GM11168 (cell line): ENCODE measurements around the gene TMEM18.

Experiments
- in situ Hi-C: fragments of 300-500 bp; cut with MboI; formaldehyde crosslinking; loops from one replicate; pipeline ENCODE4 v1.12.0; 2022; ENCODE audit warnings: low sequenced_read_pairs; ENCODE audit not compliant: unreplicated experiment

The TMEM18 gene

GRCh38 chr2:637406-637776 lies 39.8 kb downstream of the TMEM18 start:
- in situ Hi-C loops = no loop called here

DNA sequence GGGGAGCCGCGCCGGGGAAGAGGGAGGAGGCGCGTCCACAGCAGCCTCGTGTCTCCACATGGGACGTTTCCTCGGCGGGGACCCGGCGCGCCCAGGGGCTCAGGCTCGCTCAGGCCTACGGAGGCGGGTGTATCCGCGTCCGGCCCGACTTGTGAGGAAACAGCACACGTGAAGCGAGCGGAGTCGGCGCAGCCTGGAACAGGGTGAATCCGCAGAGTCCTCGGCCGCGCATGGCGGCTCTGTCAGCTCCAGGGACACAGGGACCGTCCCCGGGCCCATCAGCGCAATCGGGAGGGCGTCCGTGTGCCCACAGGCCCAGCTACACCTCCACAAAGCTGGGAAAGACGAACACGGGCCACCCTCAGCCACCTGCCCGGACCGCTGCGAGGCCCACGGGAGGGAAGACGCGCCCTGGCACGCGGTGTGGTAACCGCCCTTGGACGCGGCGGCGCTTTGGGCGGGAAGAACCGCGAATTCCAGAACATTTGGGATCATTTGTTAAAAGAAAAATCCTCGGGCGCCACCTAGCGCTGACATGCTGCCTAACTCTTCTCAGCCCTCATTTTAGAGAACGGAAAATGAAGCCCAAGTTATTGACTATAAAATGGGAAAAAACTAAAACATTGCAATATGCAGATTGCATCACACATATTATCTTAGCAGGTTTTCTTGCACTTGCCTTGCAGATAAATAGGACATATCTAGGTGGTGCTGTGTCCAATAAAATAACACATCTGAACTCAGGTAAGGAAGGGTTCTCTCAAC lies 40.4 kb downstream of the TMEM18 start:
- in situ Hi-C loops = no loop called here

GRCh38 chr2:635687-636621 lies 41.3 kb downstream of the TMEM18 start:
- in situ Hi-C loops = no loop called here

GRCh38 chr2:634636-635388 lies 42.4 kb downstream of the TMEM18 start:
- in situ Hi-C loops = no loop called here

DNA sequence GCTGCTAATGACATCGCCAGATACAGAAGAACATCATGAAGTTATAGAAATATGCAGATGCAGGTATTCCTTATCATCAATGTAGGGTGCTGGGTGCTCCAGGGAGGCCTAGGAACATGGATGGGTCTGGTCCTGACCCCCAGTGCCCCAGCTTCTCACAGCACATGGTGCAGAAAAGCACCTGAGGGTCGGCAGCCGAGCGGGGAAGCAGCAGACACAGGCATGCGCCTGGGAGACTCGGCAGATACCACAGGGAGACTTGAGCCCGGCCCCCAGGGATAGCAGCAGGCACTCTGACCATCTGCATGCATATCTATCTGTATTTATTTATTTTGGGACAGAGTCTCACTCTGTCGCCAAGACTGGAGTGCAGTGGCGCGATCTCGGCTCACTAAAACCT lies 43.2 kb downstream of the TMEM18 start:
- in situ Hi-C loops = no loop called here

DNA sequence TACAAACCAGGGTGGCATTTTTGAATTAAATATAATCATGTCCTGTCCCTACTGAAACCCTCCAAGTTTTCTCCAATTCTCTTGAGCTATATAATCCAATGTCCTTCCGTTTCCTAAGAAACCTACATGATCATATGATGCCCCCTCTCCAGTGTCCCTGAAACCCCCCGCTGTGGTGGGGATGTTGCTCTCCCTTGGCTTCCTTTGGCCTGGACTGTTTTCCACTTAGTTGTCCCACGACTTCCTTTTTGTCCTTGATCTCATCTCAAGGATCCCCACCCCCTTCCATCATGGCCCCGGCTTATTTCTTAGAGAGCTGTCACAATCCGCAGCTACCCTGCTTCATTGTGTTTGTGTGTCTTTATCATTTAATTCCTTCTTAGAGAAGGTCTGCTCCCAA lies 43.8 kb downstream of the TMEM18 start:
- in situ Hi-C loops = no loop called here

DNA sequence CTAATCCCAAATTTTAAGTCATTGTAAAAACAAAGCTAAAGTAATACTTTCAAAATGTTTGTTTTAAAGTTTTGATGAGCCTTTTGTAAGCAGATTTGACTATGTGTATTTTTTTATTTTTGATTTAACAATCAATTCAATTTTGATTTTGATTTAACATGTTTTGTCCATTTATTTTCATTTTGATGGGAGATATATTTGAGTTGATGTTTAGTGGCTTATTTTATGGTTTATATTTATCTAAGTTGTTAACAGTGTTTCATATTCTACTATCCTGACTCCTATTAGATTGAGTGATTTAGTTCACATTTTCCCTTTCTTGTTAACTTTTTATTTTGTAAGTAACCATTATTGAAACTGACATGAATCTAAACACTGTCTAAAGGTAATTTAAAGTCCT lies 44.7 kb downstream of the TMEM18 start:
- in situ Hi-C loops = no loop called here

- in situ Hi-C loops = no loop called here
Measured at GRCh38 chr2:631741-632140, 45.5 kb downstream of the TMEM18 start.

- in situ Hi-C loops = no loop called here
Measured at GRCh38 chr2:630451-631320, 46.5 kb downstream of the TMEM18 start.

DNA sequence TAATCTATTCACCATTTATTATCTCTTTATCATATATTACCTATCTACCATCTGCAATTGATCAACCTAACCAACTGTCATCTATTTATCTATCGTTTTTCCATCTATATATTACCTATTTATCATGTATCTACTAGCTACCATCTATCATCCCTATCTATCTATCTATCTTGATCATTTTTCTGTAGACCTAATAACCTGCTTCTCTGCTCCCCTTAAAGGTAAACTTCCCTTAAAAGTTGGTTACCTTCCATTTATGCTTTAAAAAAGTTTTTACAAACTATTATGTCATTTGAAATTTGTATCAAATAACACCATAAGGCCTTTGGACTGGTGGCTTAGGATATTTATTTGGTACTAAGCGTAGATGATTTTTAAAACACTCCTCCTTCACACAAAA lies 47.2 kb downstream of the TMEM18 start:
- in situ Hi-C loops = no loop called here

DNA sequence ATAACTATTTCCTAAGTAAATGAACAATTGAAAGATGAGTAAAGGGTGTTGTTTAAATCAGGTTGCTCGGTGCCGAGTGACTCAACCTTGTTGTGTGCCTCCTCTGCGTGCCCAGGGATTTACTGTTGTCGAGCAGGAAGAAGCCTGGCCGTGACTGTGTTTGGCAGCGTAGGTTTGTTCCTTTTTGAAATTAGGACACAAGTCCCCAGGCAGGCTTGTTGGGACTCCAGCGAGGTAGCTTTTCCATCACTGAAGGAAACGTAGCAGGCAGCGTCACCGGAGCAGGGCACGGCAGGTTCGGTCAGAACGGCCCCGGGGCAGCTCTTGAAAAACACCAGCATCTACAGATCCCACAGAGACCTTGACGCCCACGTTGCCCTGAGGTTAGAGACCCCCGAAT lies 48.6 kb downstream of the TMEM18 start:
- in situ Hi-C loops = no loop called here

DNA sequence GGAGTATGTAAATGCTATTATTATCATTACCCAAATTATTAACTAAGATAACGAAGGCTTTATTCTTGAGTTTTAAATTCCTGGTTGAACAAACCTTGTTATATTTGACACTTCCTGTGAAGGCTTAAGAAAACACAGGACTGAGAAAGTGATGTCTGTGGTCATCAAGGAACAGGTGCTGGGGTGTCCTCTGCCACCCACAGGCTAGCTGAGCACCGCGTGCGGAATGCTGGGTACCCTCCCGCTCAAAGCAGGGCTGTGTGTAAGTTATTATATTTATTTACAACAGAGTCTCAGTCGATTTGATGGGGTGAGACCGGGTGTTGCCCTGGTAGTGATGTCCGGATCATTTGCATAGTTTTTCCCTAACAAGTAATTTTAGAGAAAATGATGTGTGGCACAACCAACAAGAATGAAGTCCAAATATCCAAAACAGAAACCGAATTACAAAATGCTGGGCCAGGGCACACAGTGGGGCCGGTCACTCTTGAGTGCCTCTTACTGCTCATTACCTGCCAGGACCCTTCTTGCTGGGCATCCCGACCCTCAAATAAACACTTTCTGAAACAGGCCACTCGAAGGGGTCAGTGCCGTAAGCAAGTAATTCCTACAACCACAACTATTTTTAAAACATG lies 49.2 kb downstream of the TMEM18 start:
- in situ Hi-C loops = no loop called here

- in situ Hi-C loops = no loop called here
Measured at GRCh38 chr2:627340-627709, 49.9 kb downstream of the TMEM18 start.

- in situ Hi-C loops = no loop called here
Measured at GRCh38 chr2:626491-627339, 50.5 kb downstream of the TMEM18 start.

DNA sequence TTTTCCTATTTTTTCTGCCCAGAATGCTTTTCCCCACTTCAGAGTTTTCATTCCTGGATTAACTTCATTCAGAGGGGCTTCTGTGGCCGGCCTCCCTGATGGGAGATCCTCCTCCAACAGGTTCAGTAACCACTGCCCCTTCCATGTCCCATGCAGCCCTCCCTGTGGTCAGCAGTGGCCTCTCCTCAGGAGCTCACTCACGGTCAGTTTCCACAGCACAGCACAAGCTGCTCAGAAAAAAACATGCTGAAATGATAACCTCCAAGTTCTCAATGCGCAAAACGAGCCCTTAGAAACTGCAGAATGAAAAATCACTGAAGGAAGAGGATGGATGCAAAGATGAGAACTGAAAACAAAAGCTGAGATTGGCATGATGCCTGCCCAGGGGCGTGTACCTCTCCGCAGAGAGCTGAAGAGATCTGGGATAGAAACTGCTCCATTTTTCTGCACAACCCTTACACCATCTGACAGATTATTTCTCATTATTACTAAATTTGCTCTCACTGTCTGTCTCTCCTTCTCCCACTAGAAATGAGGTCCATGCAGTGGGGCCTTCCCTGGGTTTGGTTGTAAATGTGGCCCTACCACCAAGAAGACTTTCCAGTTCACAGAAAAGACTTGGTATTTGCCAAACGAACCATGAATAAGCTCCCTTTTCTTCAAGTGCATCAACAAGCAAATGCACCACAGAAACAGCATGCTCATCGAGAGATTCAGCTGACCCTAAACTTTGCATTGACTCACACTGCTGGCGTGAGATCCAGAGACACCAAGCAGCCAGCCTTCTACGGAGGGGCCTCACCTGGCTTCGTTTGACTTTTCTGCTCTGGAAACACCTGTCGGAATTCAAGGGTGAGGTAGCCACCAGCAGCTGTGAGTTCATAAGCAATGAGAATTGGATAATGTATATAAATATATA lies 51.5 kb downstream of the TMEM18 start:
- in situ Hi-C loops = no loop called here

- in situ Hi-C loops = no loop called here
Measured at GRCh38 chr2:624551-625347, 52.5 kb downstream of the TMEM18 start.

DNA sequence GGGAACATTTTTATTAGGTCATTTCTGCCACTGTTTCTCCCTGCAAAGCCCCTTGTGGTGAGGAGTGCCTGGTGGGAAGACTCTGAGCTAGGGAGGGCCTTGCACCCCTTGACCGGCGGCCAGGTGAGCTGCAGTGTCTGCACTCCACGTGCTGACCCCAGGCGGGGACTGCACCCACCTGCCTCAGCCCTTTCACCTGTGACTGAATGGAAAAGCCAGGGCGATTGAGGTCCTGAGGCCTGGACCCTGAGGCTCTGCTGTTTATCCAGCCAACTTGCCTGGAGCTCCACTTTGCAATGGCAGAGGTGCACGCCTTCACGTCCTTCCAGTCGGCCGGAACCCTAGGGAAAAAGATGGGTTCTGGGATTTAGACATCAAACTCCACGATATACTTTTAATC lies 53.1 kb downstream of the TMEM18 start:
- in situ Hi-C loops = no loop called here
